ENCODE measurements around the gene SOCS7. TPM values are rescaled to one million over a fixed set of nuclear protein-coding genes. Genes with fewer than 3 reads are reported as not detected.

The SOCS7 gene
- total and polyA plus RNA-seq, 10 of the 15 experiments (the other 5 are each of a cell fraction or from before 2014, with no cell fraction given) = 0.68 to 12.8 (median 7.3) TPM

- TF ChIP-seq BCLAF1 (IDR thresholded peaks at IDR 0.05) (no peak), JUND (IDR thresholded peaks at IDR 0.05; ENCODE audit: low read depth, low read length) (no peak), TCF7 (IDR thresholded peaks at IDR 0.05; ENCODE audit: borderline replicate concordance) (no peak), SMC3 (IDR thresholded peaks at IDR 0.05; ENCODE audit: borderline replicate concordance, low read length) (peak; percentile 86; the same call in 1 of the 2 replicates), CHD4 (IDR thresholded peaks at IDR 0.05) (no peak), CEBPB (IDR thresholded peaks at IDR 0.05; ENCODE audit: borderline replicate concordance in 1 of 2, low read depth in 2 of 2, low read length in 2 of 2) (no peak), NFYB (IDR thresholded peaks at IDR 0.05; ENCODE audit: insufficient read depth, low read depth, low read length) (no peak), EGR1 (IDR thresholded peaks at IDR 0.05; ENCODE audit: borderline replicate concordance in 1 of 2, low read depth in 2 of 2, low read length in 2 of 2) (no peak), SREBF1 (IDR thresholded peaks at IDR 0.05; ENCODE audit: low read length) (no peak), EZH2 (IDR thresholded peaks at IDR 0.05; ENCODE audit: borderline replicate concordance, control insufficient read depth, low read depth, low read length) (no peak), SIN3A (IDR thresholded peaks at IDR 0.05; ENCODE audit: low read depth, low read length) (no peak), RAD21 (IDR thresholded peaks at IDR 0.05; ENCODE audit: insufficient read depth, low read depth, low read length) (peak; percentile 70), ETV6 (conservative IDR thresholded peaks at IDR 0.05 in 1 of 2, IDR thresholded peaks at IDR 0.05 in 1 of 2; ENCODE audit: borderline replicate concordance in 1 of 2, low read depth in 1 of 2) (no peak)
These were observed 92.5 kb downstream of the SOCS7 start (continued) for GRCh38 chr17:38444151-38444550.

Measured in GM12878 (cell line).